ENCODE data around the gene HEATR5B. TPM values are rescaled to one million over a fixed set of nuclear protein-coding genes. Genes with fewer than 3 reads are reported as not detected.
"Not testable (repeated sequence)": the region's sequence is repeated elsewhere in the genome, so short reads cannot be mapped to it uniquely, and the experiment has no call there.

HEATR5B gene
- total RNA-seq, 1 donor from 2014 or later = 14.7 TPM

GRCh38 chr2:37068686-37069085, 15.5 kb downstream of the HEATR5B start:
- DNase-seq (ENCODE audit: low read depth) = no peak

GRCh38 chr2:37061776-37062175, 22.4 kb downstream of the HEATR5B start:
- no peak for DNase-seq (ENCODE audit: low read depth)

GRCh38 chr2:37061013-37061711, 23.0 kb downstream of the HEATR5B start:
- DNase-seq (ENCODE audit: low read depth) = no peak

- DNase-seq (ENCODE audit: low read depth) = no peak
These were observed 23.7 kb downstream of the HEATR5B start for GRCh38 chr2:37060446-37060845.

GRCh38 chr2:37059841-37060240, 24.3 kb downstream of the HEATR5B start:
- no peak for DNase-seq (ENCODE audit: low read depth)

GRCh38 chr2:37052600-37053332, 31.4 kb downstream of the HEATR5B start:
- no peak for DNase-seq (ENCODE audit: low read depth)

- DNase-seq (ENCODE audit: low read depth) = no peak
These were observed 44.6 kb downstream of the HEATR5B start for GRCh38 chr2:37039580-37039979.

- no peak for DNase-seq (ENCODE audit: low read depth)
These were observed 46.4 kb downstream of the HEATR5B start for GRCh38 chr2:37037771-37038170.

GRCh38 chr2:37029758-37030157, 54.4 kb downstream of the HEATR5B start:
- no peak for DNase-seq (ENCODE audit: low read depth)

GRCh38 chr2:37026050-37026449, 58.1 kb downstream of the HEATR5B start:
- no peak for DNase-seq (ENCODE audit: low read depth)

- DNase-seq (ENCODE audit: low read depth) = no peak
These were observed 63.0 kb downstream of the HEATR5B start for GRCh38 chr2:37020887-37021796.

- DNase-seq (ENCODE audit: low read depth) = peak; percentile 95
These were observed 63.8 kb downstream of the HEATR5B start for GRCh38 chr2:37020212-37020886.

GRCh38 chr2:37013315-37013641, 70.9 kb downstream of the HEATR5B start:
- no peak for DNase-seq (ENCODE audit: low read depth)

- no peak for DNase-seq (ENCODE audit: low read depth)
These were observed 73.0 kb downstream of the HEATR5B start for GRCh38 chr2:37011130-37011529.

GRCh38 chr2:37005118-37005868, 78.9 kb downstream of the HEATR5B start:
- DNase-seq (ENCODE audit: low read depth) = peak; percentile 41

- no peak for DNase-seq (ENCODE audit: low read depth)
These were observed 83.1 kb downstream of the HEATR5B start for GRCh38 chr2:37000988-37001556.

GRCh38 chr2:37000318-37000717, 83.9 kb downstream of the HEATR5B start:
- no peak for DNase-seq (ENCODE audit: low read depth)

- not testable (repeated sequence) for DNase-seq (ENCODE audit: low read depth)
These were observed 84.8 kb downstream of the HEATR5B start for GRCh38 chr2:36999416-36999815.

- no peak for DNase-seq (ENCODE audit: low read depth)
These were observed 90.1 kb downstream of the HEATR5B start for GRCh38 chr2:36993841-36994620.
